ENCODE data around the gene NEBL. TPM values are rescaled to one million over a fixed set of nuclear protein-coding genes. Genes with fewer than 3 reads are reported as not detected.

The NEBL gene
- total RNA-seq, 1 experiment from 2014 or later = 11.5 TPM

- no peak for TF ChIP-seq EZH2 (IDR thresholded peaks at IDR 0.05; ENCODE audit: borderline replicate concordance, low read depth, low read length, poor library complexity, severe bottlenecking)
- no peak for TF ChIP-seq CTCF (conservative IDR thresholded peaks at IDR 0.05; ENCODE audit: low read depth, low read length)
- no peaks in the 10 kb centered on the region for H3K27me3 ChIP-seq (replicated peaks; ENCODE audit: insufficient read depth, low read depth, low read length, poor library complexity)
- H3K27ac ChIP-seq (ENCODE audit: low read depth, low read length, poor library complexity, severe bottlenecking) = no peak overlapping the region
- no peaks in the 10 kb centered on the region for H3K9me3 ChIP-seq (ENCODE audit: low read depth, low read length, poor library complexity, severe bottlenecking)
- no peaks in the 10 kb centered on the region for H3K4me1 ChIP-seq (ENCODE audit: insufficient read depth, low read length, poor library complexity, severe bottlenecking)
- no peak for DNase-seq (ENCODE audit: low spot score)
- POLR2A ChIA-PET (ENCODE audit: low non-redundant PET) = no interaction called here
- CTCF ChIA-PET = no interaction called here
- H3K36me3 ChIP-seq (ENCODE audit: insufficient read depth, low read length, poor library complexity, severe bottlenecking) = no peaks in the 10 kb centered on the region
- BruUV-seq (replicated peaks) = no TSS peak
- no peak overlapping the region for H3K4me3 ChIP-seq (ENCODE audit: low read depth, low read length, poor library complexity, severe bottlenecking)
- intact Hi-C loops (cut with micrococcal nuclease; ENCODE audit: unreplicated experiment) = no loop called here
Observed at GRCh38 chr10:20912969-20913368, 15.9 kb upstream of the NEBL start.

GRCh38 chr10:20911626-20912025 is 14.5 kb upstream of the NEBL start:
- H3K27ac ChIP-seq (ENCODE audit: low read depth, low read length, poor library complexity, severe bottlenecking) = no peak overlapping the region
- no peak overlapping the region for H3K4me3 ChIP-seq (ENCODE audit: low read depth, low read length, poor library complexity, severe bottlenecking)
- H3K27me3 ChIP-seq (replicated peaks; ENCODE audit: insufficient read depth, low read depth, low read length, poor library complexity) = no peaks in the 10 kb centered on the region
- intact Hi-C loops (cut with micrococcal nuclease; ENCODE audit: unreplicated experiment) = no loop called here
- CTCF ChIA-PET = no interaction called here
- BruUV-seq (replicated peaks) = no TSS peak
- no peaks in the 10 kb centered on the region for H3K9me3 ChIP-seq (ENCODE audit: low read depth, low read length, poor library complexity, severe bottlenecking)
- DNase-seq (ENCODE audit: low spot score) = no peak
- POLR2A ChIA-PET (ENCODE audit: low non-redundant PET) = no interaction called here
- H3K36me3 ChIP-seq (ENCODE audit: insufficient read depth, low read length, poor library complexity, severe bottlenecking) = no peaks in the 10 kb centered on the region
- no peak for TF ChIP-seq EZH2 (IDR thresholded peaks at IDR 0.05; ENCODE audit: borderline replicate concordance, low read depth, low read length, poor library complexity, severe bottlenecking)
- TF ChIP-seq CTCF (conservative IDR thresholded peaks at IDR 0.05; ENCODE audit: low read depth, low read length) = no peak
- no peaks in the 10 kb centered on the region for H3K4me1 ChIP-seq (ENCODE audit: insufficient read depth, low read length, poor library complexity, severe bottlenecking)

- POLR2A ChIA-PET (ENCODE audit: low non-redundant PET) = no interaction called here
- CTCF ChIA-PET = no interaction called here
- no peaks in the 10 kb centered on the region for H3K9me3 ChIP-seq (ENCODE audit: low read depth, low read length, poor library complexity, severe bottlenecking)
- no TSS peak for BruUV-seq (replicated peaks)
- no peaks in the 10 kb centered on the region for H3K36me3 ChIP-seq (ENCODE audit: insufficient read depth, low read length, poor library complexity, severe bottlenecking)
- no peaks in the 10 kb centered on the region for H3K4me1 ChIP-seq (ENCODE audit: insufficient read depth, low read length, poor library complexity, severe bottlenecking)
- DNase-seq (ENCODE audit: low spot score) = no peak
- TF ChIP-seq CTCF (conservative IDR thresholded peaks at IDR 0.05; ENCODE audit: low read depth, low read length) (no peak), EZH2 (IDR thresholded peaks at IDR 0.05; ENCODE audit: borderline replicate concordance, low read depth, low read length, poor library complexity, severe bottlenecking) (no peak)
- no peak overlapping the region for H3K4me3 ChIP-seq (ENCODE audit: low read depth, low read length, poor library complexity, severe bottlenecking)
- intact Hi-C loops (cut with micrococcal nuclease; ENCODE audit: unreplicated experiment) = no loop called here
- no peak overlapping the region for H3K27ac ChIP-seq (ENCODE audit: low read depth, low read length, poor library complexity, severe bottlenecking)
- H3K27me3 ChIP-seq (replicated peaks; ENCODE audit: insufficient read depth, low read depth, low read length, poor library complexity) = no peaks in the 10 kb centered on the region
Observed at GRCh38 chr10:20909801-20910200, 12.7 kb upstream of the NEBL start.

Data from A673 (cell line).